ENCODE measurements around the gene HMGB3. TPM values are rescaled to one million over a fixed set of nuclear protein-coding genes. Genes with fewer than 3 reads are reported as not detected.

HMGB3 gene
- total and polyA plus RNA-seq, 2 experiments from 2014 or later: 140 to 633 TPM

DNA sequence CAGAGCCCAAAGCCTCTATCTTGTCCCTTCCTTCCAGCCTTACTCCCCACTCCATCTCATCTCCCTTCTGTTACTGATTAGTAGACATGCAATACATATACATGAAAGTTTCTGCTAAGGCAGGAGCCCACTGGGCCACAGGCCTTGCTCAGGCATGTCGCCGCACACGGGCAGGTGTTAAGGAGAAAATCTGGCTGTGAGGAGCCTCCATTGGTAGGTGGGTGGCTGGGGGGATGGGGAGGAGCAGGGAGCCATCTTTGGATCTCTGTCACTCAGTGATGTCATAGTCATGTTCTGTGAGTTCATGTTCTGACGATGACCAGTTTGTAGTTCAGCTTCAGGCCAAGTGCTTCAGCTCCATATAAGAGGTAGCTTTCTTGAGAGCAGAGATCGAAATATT lies 2.9 kb upstream of the HMGB3 start:
- no peak overlapping the region for H2AFZ ChIP-seq
- DNase-seq (ENCODE audit: low spot score) (no peak), ATAC-seq (no peak)
- 0 out of 2 replicates have a peak, but pooled peaks cover 2% of the 10 kb centered on the region for H3K4me1 ChIP-seq (ENCODE audit: insufficient read depth)
- H4K20me1 ChIP-seq (replicated peaks; ENCODE audit: insufficient read depth): peaks cover 5% of the 10 kb centered on the region; the same call in 1 of the 2 replicates
- Mint-ChIP-seq H3K27ac (no peak overlapping the region), H3K4me3 (no peak overlapping the region), H3K9me3 (peaks cover 4% of the 10 kb centered on the region; the same call in 1 of the 3 replicates), H3K27me3 (ENCODE audit: insufficient read depth, low read depth, poor library complexity) (peaks cover 8% of the 10 kb centered on the region), H3K36me3 (ENCODE audit: low read depth) (peaks cover 6% of the 10 kb centered on the region), H3K4me1 (peaks cover 9% of the 10 kb centered on the region)
- H3K4me3 ChIP-seq: no peak overlapping the region
- no peaks in the 10 kb centered on the region for H3K9me2 ChIP-seq (ENCODE audit: insufficient read depth)
- no peak overlapping the region for H3K4me2 ChIP-seq
- H3K36me3 ChIP-seq (ENCODE audit: insufficient read depth): no peaks in the 10 kb centered on the region
- no peak overlapping the region for H3K27ac ChIP-seq (ENCODE audit: low read depth)
- peaks cover 9% of the 10 kb centered on the region for H3K27me3 ChIP-seq (ENCODE audit: insufficient read depth)
- peaks cover 8% of the 10 kb centered on the region for H3K79me2 ChIP-seq (replicated peaks; ENCODE audit: insufficient read depth)
- TF ChIP-seq POLR2AphosphoS5 (IDR thresholded peaks at IDR 0.05; ENCODE audit: low read depth) (no peak), ZNF114 (CRISPR knock-in tag; IDR thresholded peaks at IDR 0.05) (no peak), JUNB (IDR thresholded peaks at IDR 0.05; ENCODE audit: unreplicated experiment) (no peak), EZH2phosphoT487 (IDR thresholded peaks at IDR 0.05; ENCODE audit: unreplicated experiment) (no peak), ZNF331 (CRISPR knock-in tag; IDR thresholded peaks at IDR 0.05; ENCODE audit: low read depth) (no peak), ETS1 (IDR thresholded peaks at IDR 0.05) (no peak), STAT1 (IDR thresholded peaks at IDR 0.05; ENCODE audit: unreplicated experiment) (no peak), EZH2 (IDR thresholded peaks at IDR 0.05; ENCODE audit: low read depth, unreplicated experiment) (no peak), NANOG (IDR thresholded peaks at IDR 0.05; ENCODE audit: borderline replicate concordance) (no peak), CREB1 (CRISPR knock-in tag; IDR thresholded peaks at IDR 0.05; ENCODE audit: low read depth) (no peak)
- TF ChIP-seq, protein P1, sequence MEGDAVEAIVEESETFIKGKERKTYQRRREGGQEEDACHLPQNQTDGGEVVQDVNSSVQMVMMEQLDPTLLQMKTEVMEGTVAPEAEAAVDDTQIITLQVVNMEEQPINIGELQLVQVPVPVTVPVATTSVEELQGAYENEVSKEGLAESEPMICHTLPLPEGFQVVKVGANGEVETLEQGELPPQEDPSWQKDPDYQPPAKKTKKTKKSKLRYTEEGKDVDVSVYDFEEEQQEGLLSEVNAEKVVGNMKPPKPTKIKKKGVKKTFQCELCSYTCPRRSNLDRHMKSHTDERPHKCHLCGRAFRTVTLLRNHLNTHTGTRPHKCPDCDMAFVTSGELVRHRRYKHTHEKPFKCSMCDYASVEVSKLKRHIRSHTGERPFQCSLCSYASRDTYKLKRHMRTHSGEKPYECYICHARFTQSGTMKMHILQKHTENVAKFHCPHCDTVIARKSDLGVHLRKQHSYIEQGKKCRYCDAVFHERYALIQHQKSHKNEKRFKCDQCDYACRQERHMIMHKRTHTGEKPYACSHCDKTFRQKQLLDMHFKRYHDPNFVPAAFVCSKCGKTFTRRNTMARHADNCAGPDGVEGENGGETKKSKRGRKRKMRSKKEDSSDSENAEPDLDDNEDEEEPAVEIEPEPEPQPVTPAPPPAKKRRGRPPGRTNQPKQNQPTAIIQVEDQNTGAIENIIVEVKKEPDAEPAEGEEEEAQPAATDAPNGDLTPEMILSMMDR (conservative IDR thresholded peaks at IDR 0.05; ENCODE audit: low read depth in 2 of 2): no peak
- TF ChIP-seq, protein P2, sequence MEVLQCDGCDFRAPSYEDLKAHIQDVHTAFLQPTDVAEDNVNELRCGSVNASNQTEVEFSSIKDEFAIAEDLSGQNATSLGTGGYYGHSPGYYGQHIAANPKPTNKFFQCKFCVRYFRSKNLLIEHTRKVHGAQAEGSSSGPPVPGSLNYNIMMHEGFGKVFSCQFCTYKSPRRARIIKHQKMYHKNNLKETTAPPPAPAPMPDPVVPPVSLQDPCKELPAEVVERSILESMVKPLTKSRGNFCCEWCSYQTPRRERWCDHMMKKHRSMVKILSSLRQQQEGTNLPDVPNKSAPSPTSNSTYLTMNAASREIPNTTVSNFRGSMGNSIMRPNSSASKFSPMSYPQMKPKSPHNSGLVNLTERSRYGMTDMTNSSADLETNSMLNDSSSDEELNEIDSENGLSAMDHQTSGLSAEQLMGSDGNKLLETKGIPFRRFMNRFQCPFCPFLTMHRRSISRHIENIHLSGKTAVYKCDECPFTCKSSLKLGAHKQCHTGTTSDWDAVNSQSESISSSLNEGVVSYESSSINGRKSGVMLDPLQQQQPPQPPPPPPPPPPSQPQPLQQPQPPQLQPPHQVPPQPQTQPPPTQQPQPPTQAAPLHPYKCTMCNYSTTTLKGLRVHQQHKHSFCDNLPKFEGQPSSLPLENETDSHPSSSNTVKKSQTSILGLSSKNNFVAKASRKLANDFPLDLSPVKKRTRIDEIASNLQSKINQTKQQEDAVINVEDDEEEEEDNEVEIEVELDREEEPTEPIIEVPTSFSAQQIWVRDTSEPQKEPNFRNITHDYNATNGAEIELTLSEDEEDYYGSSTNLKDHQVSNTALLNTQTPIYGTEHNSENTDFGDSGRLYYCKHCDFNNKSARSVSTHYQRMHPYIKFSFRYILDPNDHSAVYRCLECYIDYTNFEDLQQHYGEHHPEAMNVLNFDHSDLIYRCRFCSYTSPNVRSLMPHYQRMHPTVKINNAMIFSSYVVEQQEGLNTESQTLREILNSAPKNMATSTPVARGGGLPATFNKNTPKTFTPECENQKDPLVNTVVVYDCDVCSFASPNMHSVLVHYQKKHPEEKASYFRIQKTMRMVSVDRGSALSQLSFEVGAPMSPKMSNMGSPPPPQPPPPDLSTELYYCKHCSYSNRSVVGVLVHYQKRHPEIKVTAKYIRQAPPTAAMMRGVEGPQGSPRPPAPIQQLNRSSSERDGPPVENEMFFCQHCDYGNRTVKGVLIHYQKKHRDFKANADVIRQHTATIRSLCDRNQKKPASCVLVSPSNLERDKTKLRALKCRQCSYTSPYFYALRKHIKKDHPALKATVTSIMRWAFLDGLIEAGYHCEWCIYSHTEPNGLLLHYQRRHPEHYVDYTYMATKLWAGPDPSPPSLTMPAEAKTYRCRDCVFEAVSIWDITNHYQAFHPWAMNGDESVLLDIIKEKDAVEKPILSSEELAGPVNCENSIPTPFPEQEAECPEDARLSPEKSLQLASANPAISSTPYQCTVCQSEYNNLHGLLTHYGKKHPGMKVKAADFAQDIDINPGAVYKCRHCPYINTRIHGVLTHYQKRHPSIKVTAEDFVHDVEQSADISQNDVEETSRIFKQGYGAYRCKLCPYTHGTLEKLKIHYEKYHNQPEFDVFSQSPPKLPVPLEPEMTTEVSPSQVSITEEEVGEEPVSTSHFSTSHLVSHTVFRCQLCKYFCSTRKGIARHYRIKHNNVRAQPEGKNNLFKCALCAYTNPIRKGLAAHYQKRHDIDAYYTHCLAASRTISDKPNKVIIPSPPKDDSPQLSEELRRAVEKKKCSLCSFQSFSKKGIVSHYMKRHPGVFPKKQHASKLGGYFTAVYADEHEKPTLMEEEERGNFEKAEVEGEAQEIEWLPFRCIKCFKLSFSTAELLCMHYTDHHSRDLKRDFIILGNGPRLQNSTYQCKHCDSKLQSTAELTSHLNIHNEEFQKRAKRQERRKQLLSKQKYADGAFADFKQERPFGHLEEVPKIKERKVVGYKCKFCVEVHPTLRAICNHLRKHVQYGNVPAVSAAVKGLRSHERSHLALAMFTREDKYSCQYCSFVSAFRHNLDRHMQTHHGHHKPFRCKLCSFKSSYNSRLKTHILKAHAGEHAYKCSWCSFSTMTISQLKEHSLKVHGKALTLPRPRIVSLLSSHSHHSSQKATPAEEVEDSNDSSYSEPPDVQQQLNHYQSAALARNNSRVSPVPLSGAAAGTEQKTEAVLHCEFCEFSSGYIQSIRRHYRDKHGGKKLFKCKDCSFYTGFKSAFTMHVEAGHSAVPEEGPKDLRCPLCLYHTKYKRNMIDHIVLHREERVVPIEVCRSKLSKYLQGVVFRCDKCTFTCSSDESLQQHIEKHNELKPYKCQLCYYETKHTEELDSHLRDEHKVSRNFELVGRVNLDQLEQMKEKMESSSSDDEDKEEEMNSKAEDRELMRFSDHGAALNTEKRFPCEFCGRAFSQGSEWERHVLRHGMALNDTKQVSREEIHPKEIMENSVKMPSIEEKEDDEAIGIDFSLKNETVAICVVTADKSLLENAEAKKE (CRISPR knock-in tag; IDR thresholded peaks at IDR 0.05): no peak
- TF ChIP-seq, protein P3, sequence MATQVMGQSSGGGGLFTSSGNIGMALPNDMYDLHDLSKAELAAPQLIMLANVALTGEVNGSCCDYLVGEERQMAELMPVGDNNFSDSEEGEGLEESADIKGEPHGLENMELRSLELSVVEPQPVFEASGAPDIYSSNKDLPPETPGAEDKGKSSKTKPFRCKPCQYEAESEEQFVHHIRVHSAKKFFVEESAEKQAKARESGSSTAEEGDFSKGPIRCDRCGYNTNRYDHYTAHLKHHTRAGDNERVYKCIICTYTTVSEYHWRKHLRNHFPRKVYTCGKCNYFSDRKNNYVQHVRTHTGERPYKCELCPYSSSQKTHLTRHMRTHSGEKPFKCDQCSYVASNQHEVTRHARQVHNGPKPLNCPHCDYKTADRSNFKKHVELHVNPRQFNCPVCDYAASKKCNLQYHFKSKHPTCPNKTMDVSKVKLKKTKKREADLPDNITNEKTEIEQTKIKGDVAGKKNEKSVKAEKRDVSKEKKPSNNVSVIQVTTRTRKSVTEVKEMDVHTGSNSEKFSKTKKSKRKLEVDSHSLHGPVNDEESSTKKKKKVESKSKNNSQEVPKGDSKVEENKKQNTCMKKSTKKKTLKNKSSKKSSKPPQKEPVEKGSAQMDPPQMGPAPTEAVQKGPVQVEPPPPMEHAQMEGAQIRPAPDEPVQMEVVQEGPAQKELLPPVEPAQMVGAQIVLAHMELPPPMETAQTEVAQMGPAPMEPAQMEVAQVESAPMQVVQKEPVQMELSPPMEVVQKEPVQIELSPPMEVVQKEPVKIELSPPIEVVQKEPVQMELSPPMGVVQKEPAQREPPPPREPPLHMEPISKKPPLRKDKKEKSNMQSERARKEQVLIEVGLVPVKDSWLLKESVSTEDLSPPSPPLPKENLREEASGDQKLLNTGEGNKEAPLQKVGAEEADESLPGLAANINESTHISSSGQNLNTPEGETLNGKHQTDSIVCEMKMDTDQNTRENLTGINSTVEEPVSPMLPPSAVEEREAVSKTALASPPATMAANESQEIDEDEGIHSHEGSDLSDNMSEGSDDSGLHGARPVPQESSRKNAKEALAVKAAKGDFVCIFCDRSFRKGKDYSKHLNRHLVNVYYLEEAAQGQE (IDR thresholded peaks at IDR 0.05; ENCODE audit: unreplicated experiment): no peak
- H3F3A ChIP-seq (replicated peaks; ENCODE audit: low read depth): no peaks in the 10 kb centered on the region

Measured in GM23338 (cell line).